Measurements from ENCODE around the gene COL5A2.

The COL5A2 gene

DNA sequence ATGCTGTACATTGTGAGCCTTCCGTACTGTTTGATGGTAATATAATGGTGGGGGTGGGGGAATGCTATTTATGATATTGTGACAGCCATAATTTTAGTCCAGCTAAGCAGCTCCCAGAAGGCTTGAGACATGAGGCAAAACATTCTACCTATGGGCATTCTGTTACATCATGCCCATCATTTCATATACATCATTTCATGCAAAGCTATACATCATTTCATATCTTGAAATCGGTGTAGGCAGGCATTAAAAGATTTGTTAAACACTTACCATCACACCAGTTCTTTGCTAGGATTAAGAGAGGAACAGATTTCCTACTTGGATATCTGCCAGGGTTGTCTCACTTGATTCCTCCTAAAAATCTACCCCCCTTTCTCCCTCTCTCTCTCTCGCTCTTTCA lies 84.5 kb downstream of the COL5A2 start:
- ATAC-seq (ENCODE audit: insufficient read depth, low read depth) (no peak), DNase-seq (no peak)
- TF ChIP-seq, protein P1, sequence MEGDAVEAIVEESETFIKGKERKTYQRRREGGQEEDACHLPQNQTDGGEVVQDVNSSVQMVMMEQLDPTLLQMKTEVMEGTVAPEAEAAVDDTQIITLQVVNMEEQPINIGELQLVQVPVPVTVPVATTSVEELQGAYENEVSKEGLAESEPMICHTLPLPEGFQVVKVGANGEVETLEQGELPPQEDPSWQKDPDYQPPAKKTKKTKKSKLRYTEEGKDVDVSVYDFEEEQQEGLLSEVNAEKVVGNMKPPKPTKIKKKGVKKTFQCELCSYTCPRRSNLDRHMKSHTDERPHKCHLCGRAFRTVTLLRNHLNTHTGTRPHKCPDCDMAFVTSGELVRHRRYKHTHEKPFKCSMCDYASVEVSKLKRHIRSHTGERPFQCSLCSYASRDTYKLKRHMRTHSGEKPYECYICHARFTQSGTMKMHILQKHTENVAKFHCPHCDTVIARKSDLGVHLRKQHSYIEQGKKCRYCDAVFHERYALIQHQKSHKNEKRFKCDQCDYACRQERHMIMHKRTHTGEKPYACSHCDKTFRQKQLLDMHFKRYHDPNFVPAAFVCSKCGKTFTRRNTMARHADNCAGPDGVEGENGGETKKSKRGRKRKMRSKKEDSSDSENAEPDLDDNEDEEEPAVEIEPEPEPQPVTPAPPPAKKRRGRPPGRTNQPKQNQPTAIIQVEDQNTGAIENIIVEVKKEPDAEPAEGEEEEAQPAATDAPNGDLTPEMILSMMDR (IDR thresholded peaks at IDR 0.05; ENCODE audit: borderline replicate concordance, extremely low read depth, low read length, poor library complexity, severe bottlenecking), result no peak
- no peak for TF ChIP-seq EZH2 (IDR thresholded peaks at IDR 0.05; ENCODE audit: borderline replicate concordance, low read depth, low read length, severe bottlenecking)
- Histone ChIP-seq H3K36me3 (ENCODE audit: insufficient read depth, low read length) (no peaks in the 10 kb centered on the region), H3K79me2 (ENCODE audit: insufficient read depth, low read length) (no peaks in the 10 kb centered on the region), H3K4me2 (ENCODE audit: insufficient read depth, low read length) (no peak overlapping the region), H3K27me3 (ENCODE audit: insufficient read depth, low read length, poor library complexity) (no peaks in the 10 kb centered on the region), H3K9ac (ENCODE audit: low read depth, low read length) (no peak overlapping the region), H3K4me1 (ENCODE audit: insufficient read depth, low read length) (0 out of 2 replicates have a peak, but pooled peaks cover 6% of the 10 kb centered on the region), H3K9me3 (ENCODE audit: insufficient read depth, low read length, severe bottlenecking) (no peaks in the 10 kb centered on the region), H3K4me3 (ENCODE audit: low read depth in 1 of 2, low read length in 2 of 2) (no peak overlapping the region), H3K27ac (ENCODE audit: low read length) (no peak overlapping the region), H2AFZ (ENCODE audit: low read depth, low read length) (no peak overlapping the region), H4K20me1 (ENCODE audit: insufficient read depth, low read length) (no peaks in the 10 kb centered on the region)

DNA sequence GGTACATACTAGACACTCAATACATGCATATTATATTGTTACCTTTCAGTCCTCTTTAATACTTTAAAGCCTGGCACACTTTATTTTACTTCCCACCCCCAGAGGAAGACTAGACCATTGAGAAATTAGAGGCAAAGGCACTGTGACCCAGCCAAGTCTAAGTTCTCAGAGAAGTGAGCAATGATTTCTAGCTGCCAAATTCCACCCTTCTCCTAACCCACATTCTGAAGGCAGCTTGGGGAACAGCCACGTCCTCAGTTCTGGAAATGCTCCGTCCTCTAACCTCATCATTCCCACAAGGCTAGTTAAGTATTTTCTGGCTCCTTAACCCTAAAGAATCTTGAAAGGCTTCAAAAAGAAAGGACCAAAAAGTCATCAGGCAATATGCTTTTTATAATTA lies 86.6 kb downstream of the COL5A2 start:
- Histone ChIP-seq H4K20me1 (ENCODE audit: insufficient read depth, low read length) (no peaks in the 10 kb centered on the region), H3K4me1 (ENCODE audit: insufficient read depth, low read length) (0 out of 2 replicates have a peak, but pooled peaks cover 7% of the 10 kb centered on the region), H3K4me3 (ENCODE audit: low read depth in 1 of 2, low read length in 2 of 2) (no peak overlapping the region), H3K27ac (ENCODE audit: low read length) (no peak overlapping the region), H2AFZ (ENCODE audit: low read depth, low read length) (no peak overlapping the region), H3K79me2 (ENCODE audit: insufficient read depth, low read length) (no peaks in the 10 kb centered on the region), H3K9ac (ENCODE audit: low read depth, low read length) (no peak overlapping the region), H3K9me3 (ENCODE audit: insufficient read depth, low read length, severe bottlenecking) (no peaks in the 10 kb centered on the region), H3K27me3 (ENCODE audit: insufficient read depth, low read length, poor library complexity) (no peaks in the 10 kb centered on the region), H3K4me2 (ENCODE audit: insufficient read depth, low read length) (no peak overlapping the region), H3K36me3 (ENCODE audit: insufficient read depth, low read length) (no peaks in the 10 kb centered on the region)
- no peak for DNase-seq
- TF ChIP-seq, protein P1 (IDR thresholded peaks at IDR 0.05; ENCODE audit: borderline replicate concordance, extremely low read depth, low read length, poor library complexity, severe bottlenecking), result no peak
- ATAC-seq (ENCODE audit: insufficient read depth, low read depth), result no peak

- Histone ChIP-seq H4K20me1 (ENCODE audit: insufficient read depth, low read length) (no peaks in the 10 kb centered on the region), H3K4me1 (ENCODE audit: insufficient read depth, low read length) (0 out of 2 replicates have a peak, but pooled peaks cover 7% of the 10 kb centered on the region), H3K36me3 (ENCODE audit: insufficient read depth, low read length) (no peaks in the 10 kb centered on the region), H3K9ac (ENCODE audit: low read depth, low read length) (no peak overlapping the region), H3K79me2 (ENCODE audit: insufficient read depth, low read length) (no peaks in the 10 kb centered on the region), H3K27me3 (ENCODE audit: insufficient read depth, low read length, poor library complexity) (no peaks in the 10 kb centered on the region), H3K4me3 (ENCODE audit: low read depth in 1 of 2, low read length in 2 of 2) (no peak overlapping the region), H2AFZ (ENCODE audit: low read depth, low read length) (no peak overlapping the region), H3K27ac (ENCODE audit: low read length) (no peak overlapping the region), H3K9me3 (ENCODE audit: insufficient read depth, low read length, severe bottlenecking) (no peaks in the 10 kb centered on the region), H3K4me2 (ENCODE audit: insufficient read depth, low read length) (no peak overlapping the region)
- DNase-seq (no peak), ATAC-seq (ENCODE audit: insufficient read depth, low read depth) (no peak)
- TF ChIP-seq EZH2 (IDR thresholded peaks at IDR 0.05; ENCODE audit: borderline replicate concordance, low read depth, low read length, severe bottlenecking), result no peak
- TF ChIP-seq, protein P1 (IDR thresholded peaks at IDR 0.05; ENCODE audit: borderline replicate concordance, extremely low read depth, low read length, poor library complexity, severe bottlenecking), result no peak
Observed at GRCh38 chr2:189091253-189091652, 88.3 kb downstream of the COL5A2 start.

Data from DND-41 (cell line).